ENCODE results near the gene TUBG1.
"Not testable (repeated sequence)": the region's sequence is repeated elsewhere in the genome, so short reads cannot be mapped to it uniquely, and the experiment has no call there.

Gene TUBG1

DNA sequence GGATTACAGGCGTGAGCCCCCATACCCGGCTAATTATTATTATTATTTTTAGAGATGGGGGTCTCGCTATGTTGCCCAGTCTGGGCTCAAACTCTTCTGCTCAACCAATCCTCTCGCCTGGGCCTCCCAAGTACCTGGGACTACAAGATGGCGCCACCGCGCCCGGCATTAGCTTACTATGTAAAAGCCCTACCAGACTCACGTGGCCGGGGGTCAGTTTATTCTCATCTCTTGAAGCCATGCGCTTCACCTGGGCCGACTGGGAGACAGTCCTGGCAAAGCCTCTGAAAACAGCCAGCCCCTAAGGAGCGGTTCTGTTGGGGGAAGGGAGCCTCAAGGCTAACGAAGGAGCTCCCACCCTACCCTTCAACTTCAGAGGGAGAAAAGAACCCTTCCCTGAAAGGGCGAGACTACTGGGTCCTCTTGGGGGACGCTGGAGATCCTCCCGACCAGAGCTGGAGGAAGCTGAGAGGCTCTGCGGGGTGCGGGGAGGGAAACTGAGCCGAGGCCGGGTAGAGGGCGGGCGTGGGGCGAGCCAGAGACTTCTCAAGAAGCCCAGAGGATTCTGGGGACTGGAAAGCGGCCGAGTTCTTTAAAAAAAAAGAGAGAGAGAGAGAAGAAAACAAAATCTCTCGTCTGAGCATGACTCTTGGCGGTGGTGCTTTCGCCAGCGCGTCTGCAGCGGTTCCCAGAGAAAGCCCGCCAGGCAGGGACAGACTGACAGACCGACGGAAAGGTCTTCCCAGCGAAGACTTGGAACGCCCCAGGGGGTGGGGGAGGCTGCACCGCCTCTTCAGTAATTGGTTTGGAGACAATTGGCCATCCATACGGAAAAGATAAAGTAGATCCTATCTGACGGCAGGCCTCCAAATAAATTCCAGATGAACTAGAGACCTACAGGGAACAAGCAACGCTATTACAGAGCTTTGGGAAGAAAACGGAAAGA is 44.0 kb downstream of the TUBG1 start:
- no peak for DNase-seq (ENCODE audit: low read depth)
- TF ChIP-seq, protein P1, sequence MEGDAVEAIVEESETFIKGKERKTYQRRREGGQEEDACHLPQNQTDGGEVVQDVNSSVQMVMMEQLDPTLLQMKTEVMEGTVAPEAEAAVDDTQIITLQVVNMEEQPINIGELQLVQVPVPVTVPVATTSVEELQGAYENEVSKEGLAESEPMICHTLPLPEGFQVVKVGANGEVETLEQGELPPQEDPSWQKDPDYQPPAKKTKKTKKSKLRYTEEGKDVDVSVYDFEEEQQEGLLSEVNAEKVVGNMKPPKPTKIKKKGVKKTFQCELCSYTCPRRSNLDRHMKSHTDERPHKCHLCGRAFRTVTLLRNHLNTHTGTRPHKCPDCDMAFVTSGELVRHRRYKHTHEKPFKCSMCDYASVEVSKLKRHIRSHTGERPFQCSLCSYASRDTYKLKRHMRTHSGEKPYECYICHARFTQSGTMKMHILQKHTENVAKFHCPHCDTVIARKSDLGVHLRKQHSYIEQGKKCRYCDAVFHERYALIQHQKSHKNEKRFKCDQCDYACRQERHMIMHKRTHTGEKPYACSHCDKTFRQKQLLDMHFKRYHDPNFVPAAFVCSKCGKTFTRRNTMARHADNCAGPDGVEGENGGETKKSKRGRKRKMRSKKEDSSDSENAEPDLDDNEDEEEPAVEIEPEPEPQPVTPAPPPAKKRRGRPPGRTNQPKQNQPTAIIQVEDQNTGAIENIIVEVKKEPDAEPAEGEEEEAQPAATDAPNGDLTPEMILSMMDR (IDR thresholded peaks at IDR 0.05; ENCODE audit: insufficient read depth, low read depth, low read length, missing control alignments): no peak
- no peak overlapping the region for H3K4me3 ChIP-seq (ENCODE audit: low read depth, low read length)

- no peak for DNase-seq (ENCODE audit: low read depth)
Measured at GRCh38 chr17:42655528-42655927, 46.0 kb downstream of the TUBG1 start.

DNA sequence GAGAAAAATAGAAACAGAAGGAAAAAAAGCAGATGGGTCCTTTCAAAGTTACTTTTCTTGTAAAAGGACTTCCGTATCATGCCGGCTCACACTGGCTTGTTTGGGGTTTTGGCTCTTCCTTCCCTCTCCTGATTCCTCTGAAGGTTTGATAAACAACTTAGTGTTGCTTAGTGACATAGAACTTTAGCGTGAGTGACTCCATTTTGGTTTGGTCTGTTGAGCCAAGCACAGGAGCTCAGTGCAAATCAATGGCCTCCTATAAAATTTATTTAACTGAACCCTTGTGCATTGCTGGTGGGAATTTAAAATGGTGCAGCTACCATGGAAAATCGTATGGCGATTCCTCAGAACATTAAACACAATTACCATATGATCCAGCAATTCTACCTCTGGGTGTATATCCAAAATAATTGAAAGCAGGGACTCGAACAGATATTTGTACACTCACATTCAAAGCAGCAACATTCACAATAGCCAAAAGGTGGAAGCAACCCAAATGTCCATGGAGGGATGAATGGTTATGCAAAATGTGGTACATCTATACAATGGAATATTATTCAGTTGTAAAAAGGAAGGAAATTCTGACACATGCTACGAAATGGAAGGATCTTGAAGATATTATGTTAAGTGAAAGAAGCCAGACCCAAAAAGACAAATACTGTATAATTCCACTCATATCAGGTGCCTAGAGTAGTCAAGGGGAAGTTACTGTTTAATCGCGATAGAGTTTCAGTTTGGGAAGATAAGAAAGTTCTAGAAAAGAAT is 48.5 kb downstream of the TUBG1 start:
- no peak overlapping the region for H3K4me3 ChIP-seq (ENCODE audit: low read depth, low read length)
- TF ChIP-seq, protein P1 (IDR thresholded peaks at IDR 0.05; ENCODE audit: insufficient read depth, low read depth, low read length, missing control alignments): no peak
- no peak for DNase-seq (ENCODE audit: low read depth)

More at GRCh38 chr17:42655528-42655927, 46.0 kb downstream of the TUBG1 start:
- H3K4me3 ChIP-seq (ENCODE audit: low read depth, low read length): no peak overlapping the region
- TF ChIP-seq, protein P1 (IDR thresholded peaks at IDR 0.05; ENCODE audit: insufficient read depth, low read depth, low read length, missing control alignments): no peak

- DNase-seq (ENCODE audit: low read depth): peak; percentile 90
- TF ChIP-seq, protein P1 (IDR thresholded peaks at IDR 0.05; ENCODE audit: insufficient read depth, low read depth, low read length, missing control alignments): no peak
- H3K4me3 ChIP-seq (ENCODE audit: low read depth, low read length): peak within 1 kb of the TSS; percentile 90
Measured at GRCh38 chr17:42659079-42659931, 49.8 kb downstream of the TUBG1 start, which contains the start of gene TUBG2. Gene TUBG2 (plus strand): TSS chr17:42659284. CDS start chr17:42659504, 220 bp downstream.

DNA sequence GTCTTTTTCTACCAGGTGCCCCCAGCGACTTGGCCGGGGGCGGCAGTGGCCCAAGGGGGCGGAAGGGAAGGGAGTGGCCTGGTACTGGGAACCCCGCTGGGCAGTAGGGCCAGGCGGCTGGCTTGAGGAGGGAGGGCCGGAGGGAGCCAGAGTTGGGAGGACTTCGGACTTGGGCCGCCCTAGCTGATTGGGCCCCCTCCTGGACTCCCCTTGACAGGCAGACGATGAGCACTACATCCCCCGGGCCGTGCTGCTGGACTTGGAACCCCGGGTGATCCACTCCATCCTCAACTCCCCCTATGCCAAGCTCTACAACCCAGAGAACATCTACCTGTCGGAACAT is 50.4 kb downstream of the TUBG1 start:
- DNase-seq (ENCODE audit: low read depth); H3K4me3 ChIP-seq (ENCODE audit: low read depth, low read length): not testable (repeated sequence)

DNA sequence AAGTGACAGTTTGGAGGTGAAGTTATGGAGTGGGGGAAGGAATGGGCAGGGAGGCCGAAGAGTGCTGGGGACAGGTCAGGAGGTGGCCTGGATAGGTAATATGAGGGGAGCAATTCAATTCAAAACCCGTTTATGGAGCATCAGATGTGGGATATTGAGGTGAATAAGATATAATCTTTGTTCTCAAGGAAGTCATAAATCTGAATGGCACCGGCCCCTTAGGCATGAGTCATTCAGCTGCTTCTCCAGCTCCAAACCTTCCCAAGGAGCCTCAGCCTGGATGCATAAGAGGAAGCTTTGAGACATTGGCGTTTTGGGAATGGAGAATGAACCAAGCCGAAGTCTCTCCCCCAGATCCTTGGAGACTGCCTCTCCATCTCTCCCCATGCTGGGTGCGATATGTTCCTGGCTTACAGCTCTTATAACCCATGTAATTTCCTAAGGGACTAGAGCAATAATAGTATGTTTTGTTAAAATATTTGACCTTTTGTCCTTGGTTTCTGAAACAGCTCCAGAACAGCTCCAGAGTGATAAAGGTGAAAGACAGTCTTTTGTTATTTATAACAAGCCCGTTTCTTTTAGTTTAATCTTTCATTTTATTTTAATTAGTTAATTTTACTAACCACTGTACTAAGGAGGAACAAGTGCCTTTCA is 51.3 kb downstream of the TUBG1 start:
- H3K4me3 ChIP-seq (ENCODE audit: low read depth, low read length): no peak overlapping the region
- DNase-seq (ENCODE audit: low read depth): no peak
- TF ChIP-seq, protein P1 (IDR thresholded peaks at IDR 0.05; ENCODE audit: insufficient read depth, low read depth, low read length, missing control alignments): no peak
